Activated CD8-positive, alpha-beta memory T cell treated with anti-CD3 and anti-CD28 coated beads for 24 hours (primary cell): ENCODE data around the gene CEP95.
A peak's percentile ranks its signal among the peaks of the same experiment; 100 is the strongest.
"Not testable (repeated sequence)": the region's sequence is repeated elsewhere in the genome, so short reads cannot be mapped to it uniquely, and the experiment has no call there.

Source experiments
- DNase-seq: peaks from one replicate; pipeline ENCODE4 v3.0.0-alpha.2; 2020

CEP95 gene, protein sequence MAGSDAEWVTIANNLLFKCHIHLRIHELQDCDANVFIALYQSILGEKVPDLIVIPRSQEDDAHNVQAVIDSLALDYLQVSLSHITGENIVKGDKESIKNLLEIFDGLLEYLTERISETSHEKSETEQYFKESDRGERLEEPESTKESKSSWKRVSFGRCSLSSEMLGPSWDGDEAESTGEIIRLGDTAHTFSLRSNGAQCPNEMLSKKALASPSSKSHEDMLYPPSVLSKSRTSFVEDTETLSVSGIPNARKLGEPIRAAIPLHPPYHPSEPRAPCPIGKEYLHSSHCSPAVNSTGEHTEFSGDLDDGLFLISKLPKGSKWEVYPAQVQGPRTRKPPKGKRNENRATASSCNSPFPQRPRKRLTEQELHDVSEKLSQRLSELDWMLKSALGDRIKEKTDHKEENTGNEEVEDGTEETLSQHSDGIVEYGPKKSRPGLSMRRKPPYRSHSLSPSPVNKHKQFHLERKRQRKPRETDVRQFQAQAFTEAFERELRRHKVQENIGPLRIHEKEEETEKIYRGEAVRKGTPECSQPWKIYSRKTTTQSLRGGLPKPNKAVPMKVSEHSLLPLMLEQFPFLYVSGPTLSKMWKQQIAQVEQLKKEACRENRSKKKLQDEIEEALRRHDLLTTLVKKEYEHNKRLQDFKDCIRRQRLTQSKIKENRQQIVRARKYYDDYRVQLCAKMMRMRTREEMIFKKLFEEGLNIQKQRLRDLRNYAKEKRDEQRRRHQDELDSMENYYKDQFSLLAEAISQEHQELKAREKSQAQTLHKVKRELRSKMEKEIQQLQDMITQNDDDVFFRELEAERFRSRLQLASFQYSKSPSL

DNA sequence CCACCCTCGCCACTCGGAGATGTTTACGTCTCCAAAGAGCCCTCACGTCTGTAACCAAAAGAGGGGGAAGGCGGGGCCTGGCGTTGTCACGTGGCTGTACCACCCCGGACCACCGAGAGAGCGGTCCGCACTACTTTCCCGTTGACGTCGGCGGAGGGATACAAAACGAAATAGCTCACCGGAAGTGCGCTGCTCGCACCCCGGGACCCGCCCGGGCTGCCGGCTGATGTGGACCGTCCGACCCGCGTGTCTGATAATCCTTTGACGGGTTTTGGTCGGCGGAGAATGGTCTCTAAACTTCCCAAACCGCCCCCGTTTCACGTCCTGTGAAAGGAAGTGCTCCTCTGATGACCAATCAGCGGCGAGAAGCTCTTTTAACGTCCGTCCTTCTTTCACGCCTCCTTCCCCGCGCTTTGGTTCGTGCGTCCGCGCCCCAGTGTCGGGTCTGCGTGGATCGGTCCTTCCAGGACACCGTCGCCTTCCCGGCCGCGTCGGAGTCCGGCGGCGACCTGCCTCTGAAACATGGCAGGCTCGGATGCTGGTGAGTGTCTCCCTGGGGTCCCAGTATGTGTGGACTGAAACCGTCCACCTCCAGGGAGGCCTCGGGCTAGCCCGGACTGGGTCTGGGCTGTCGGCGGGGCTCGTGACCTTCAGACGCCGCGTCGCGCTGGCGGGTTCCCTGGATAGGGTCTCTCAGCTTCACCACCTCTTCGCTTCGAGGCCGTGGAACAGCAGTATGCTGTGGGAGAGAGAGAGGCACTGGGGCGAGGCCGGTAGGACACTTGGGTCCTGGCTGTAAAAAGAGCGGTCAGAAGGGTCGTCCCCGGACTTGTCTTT is at the start of gene CEP95:
TSS of gene CEP95 (plus strand) at position 402 of the 837 bp plus-strand sequence. CDS start at position 523, 121 bp downstream.
- DNase-seq: peak; percentile 98

DNA sequence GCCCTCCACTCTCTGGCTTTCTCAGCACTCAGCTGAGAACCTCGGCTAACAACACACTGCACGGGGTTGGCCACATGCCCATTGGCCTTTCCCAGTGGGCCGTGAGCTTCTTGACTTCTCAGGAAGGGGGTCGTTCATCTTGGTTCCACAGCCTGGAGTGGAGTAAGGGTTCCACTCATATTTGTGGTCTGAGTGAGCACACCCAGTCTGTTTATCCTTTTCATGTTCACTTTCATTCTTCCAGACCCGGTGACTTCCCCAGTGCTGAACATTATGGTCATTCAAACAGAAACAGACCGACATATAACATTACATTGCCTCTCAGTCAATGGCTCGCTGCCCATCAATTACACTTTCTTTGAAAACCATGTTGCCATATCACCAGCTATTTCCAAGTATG is 49.6 kb upstream of the CEP95 start:
- no peak for DNase-seq

GRCh38 chr17:64458756-64459155 is 48.0 kb upstream of the CEP95 start:
- DNase-seq: no peak

DNA sequence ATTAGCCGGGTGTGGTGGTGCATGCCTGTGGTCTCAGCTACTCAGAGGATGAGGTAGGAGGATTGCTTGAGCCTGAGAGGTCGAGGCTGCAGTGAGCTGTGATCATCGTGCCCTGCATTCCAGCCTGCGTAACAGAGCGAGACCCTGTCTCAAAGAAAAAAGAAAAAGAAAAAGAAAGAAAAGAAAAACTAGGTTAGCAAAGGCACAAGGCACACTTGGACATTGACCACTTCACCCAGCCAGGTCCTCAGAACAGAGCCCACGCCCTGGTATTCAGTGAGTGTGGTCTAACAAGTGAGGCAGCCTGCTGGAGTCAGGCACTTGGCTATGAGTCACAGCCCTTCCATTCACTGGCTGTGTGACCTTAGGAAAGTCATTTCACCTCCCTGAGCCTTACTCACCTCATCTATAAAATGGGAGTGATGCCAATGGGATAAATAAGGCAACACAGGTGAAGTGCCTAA is 47.5 kb upstream of the CEP95 start:
- no peak for DNase-seq

DNA sequence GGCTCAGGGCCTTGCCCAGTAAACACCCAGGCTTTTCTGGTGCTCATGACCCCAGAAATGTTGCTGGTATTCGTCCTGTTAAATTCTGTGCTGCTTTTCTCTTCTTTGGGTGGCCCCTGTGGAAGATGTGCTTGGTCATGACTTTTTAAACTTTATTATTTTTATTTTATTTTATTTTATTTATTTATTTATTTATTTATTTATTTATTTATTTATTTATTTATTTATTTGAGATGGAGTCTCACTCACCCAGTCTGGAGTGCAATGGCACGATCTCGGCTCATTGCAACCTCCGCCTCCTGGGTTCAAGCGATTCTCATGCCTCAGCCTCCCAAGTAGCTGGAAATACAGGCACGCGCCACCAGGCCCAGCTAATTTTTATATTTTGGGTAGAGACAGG is 47.0 kb upstream of the CEP95 start:
- not testable (repeated sequence) for DNase-seq

DNA sequence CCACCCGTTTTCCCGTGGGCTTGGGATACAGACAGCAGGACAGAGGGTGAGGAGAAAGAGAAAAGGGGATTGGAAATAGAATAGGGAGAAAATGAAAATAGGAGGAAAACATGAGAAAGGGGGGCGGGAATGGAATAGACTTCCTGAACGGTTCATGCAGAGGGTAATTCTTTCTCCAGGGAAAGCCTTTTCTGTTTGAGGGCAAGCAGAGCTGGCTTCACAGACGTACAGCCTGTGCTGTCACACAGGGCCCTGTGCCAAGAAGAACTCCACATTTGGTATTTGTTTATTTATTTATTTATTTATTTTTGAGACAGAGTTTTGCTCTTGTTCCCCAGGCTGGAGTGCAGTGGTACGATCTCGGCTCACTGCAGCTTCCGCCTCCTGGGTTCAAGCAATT is 45.8 kb upstream of the CEP95 start:
- no peak for DNase-seq

GRCh38 chr17:64461788-64462187 is 45.0 kb upstream of the CEP95 start:
- no peak for DNase-seq

DNA sequence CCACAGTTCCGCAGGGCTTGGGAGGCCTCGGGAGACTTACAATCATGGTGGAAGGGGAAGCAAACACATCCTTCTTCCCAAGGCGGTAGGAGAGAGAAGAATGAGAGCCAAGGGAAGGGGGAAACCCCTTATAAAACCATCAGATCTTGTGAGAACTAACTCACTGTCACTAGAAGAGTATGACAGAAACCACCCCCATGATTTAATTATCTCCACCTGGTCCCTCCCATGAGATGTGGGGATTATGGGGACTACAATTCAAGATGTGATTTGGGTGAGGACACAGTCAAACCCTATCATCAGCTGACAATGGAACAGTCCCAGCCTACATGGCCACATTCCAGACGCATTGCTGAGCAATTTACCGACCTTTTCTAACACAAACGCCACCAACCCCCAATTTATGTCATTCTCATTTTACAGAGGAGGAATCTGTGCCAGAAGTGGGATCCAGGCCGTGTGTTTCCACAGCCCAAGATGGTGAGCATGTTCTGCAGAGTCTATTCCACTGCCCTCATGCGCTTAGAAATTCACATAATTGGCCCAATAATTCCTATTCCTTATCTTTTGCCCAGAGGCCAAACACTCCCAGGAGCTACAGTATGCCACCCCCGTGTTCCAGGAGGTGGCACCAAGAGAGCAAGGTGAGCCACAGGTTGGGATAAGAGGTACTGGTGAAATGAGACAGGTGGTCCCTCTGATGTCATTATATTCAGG is 40.6 kb upstream of the CEP95 start:
- no peak for DNase-seq

GRCh38 chr17:64466834-64467233 is 39.9 kb upstream of the CEP95 start:
- not testable (repeated sequence) for DNase-seq

- no peak for DNase-seq
Observed at GRCh38 chr17:64470625-64471024, 36.2 kb upstream of the CEP95 start.

- DNase-seq: no peak
Observed at GRCh38 chr17:64471440-64471839, 35.3 kb upstream of the CEP95 start.

GRCh38 chr17:64472564-64472963 is 34.2 kb upstream of the CEP95 start:
- no peak for DNase-seq

GRCh38 chr17:64477849-64478248 is 28.9 kb upstream of the CEP95 start:
- DNase-seq: no peak

DNA sequence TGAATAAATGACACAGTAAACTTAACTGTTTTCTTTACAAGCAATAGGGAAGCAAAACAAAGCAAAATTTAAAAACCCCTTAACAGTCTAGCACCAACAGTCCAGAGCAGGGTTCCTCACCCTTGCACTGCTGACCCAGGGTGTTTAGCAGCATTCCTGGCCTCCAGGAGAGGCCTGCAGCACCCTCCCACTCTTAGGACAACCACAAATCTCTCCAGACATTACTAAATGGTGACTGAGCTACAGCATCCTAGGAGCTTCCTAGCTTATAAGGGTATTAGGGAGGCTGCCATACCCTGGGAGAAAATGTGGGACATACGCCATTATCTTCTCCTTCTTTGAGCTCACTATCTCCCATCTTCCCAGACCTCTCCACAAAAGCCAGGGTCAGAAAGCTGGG is 25.8 kb upstream of the CEP95 start:
- DNase-seq: no peak

DNA sequence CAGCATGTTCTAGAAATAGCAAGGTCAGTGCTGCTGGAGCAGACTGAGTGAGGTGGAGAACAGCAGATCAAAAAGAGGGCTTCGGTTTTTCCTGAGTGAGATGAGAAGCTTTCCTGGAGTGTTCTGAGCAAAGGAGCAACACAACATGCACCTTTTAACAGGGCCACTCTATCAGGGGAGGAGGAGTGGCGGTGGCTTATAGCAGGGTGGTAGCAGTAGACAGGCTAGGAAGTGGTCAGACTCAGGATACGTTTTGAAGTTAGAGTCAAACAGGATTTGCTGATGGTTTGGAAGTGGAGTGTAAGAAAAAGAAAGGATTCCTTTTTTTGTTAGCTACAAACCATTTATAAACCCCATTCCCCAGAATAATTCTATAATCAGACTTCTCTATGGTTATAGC is 22.4 kb upstream of the CEP95 start:
- DNase-seq: no peak

DNA sequence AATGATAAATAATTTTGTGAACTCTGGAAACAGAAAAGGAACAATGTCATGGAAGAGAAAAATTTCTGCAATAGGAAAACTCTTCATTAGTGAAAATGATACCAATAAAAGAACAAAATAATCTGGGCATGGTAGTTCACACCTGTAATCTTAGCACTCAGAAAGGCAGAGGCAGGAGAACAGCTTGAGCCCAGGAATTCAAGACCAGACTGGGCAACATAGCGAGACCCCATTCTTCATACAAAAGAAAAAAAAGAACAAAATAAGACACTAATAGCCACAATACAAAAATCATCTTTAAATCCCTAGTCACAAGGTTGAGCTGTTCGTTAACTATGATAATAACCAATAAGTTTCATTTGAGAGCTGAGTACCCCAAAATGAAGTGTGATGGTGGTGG is 18.5 kb upstream of the CEP95 start:
- DNase-seq: no peak

DNA sequence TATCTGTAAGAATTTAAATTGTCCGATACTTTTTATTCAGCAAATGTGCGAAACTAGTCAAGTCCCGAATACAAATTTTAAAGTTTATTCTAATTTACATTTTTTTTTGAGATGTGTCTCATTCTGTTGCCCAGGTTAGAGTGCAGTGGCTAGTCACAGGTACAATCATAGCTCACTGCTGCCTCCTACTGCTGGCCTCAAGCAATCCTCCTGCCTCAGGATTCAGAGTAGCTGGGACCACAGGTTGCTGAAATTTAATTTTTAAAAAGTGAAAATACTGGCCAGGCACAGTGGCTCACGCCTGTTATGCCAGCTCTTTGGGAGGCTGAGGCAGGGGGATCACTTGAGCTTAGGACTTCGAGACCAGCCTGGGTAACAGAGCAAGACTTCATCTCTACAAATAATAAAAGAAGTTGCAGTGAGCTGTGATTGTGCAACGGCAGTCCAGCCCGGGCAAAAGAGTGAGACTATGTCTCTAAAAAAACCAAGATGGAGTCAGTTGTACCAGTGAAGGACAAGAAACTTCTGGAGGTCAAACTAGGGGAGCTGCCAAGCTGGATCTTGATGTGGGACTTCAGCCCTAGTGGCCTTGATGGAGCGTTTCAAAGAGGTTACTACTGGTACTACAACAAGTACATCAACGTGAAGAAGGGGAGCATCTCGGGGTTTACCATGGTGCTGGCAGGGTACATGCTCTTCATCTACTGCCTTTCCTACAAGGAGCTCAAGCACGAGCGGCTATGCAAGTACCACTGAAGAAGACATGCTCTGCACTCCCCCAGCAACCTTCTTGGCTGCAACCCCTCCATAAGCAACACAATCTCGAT is 15.5 kb upstream of the CEP95 start:
- DNase-seq: no peak

GRCh38 chr17:64491994-64492393 is 14.8 kb upstream of the CEP95 start:
- no peak for DNase-seq

GRCh38 chr17:64492481-64493109 is 14.2 kb upstream of the CEP95 start:
- DNase-seq: no peak

DNA sequence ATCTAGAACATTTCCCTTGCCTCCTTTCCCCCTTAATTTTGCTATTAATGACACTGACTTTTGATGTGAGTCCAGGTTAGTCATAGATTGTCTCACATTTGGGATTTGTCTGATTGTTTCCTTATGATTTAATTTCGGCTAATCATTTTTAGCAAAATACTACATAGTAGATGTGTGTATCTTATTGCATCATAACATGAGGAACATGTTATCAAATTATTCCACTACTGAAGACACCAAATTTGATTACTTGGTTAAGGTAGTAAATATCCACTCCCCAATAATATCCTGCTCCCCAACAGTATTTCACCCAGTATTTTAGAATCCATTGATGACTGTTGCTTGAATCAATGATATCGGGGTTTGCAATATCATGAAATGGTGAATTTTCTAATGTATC is 12.7 kb upstream of the CEP95 start:
- DNase-seq: no peak

GRCh38 chr17:64495300-64495699 is 11.5 kb upstream of the CEP95 start:
- not testable (repeated sequence) for DNase-seq
